ENCODE results near the gene SNCAIP.

The SNCAIP gene

GRCh38 chr5:122500245-122501088 is 188.4 kb downstream of the SNCAIP start:
- no peak for DNase-seq (ENCODE audit: low read depth, low spot score)

- no peak for DNase-seq (ENCODE audit: low read depth, low spot score)
Observed at GRCh38 chr5:122501089-122501435, 189.0 kb downstream of the SNCAIP start.

- DNase-seq (ENCODE audit: low read depth, low spot score): no peak
Observed at GRCh38 chr5:122507045-122507444, 195.0 kb downstream of the SNCAIP start.

- DNase-seq (ENCODE audit: low read depth, low spot score): no peak
Observed at GRCh38 chr5:122507581-122507980, 195.5 kb downstream of the SNCAIP start.

- DNase-seq (ENCODE audit: low read depth, low spot score): no peak
Observed at GRCh38 chr5:122508623-122509022, 196.6 kb downstream of the SNCAIP start.
